Tibial nerve (tissue), 4 donors: ENCODE data around the gene PIH1D1. TPM values are rescaled to one million over a fixed set of nuclear protein-coding genes. Genes with fewer than 3 reads are reported as not detected.
A peak's percentile ranks its signal among the peaks of the same experiment; 100 is the strongest.

Source experiments
- DNase-seq, 2 donors: peaks; one replicate each; pipeline ENCODE4 v3.0.0-alpha.2; 2019; ENCODE audit warnings: low spot score in 2 of 2
- H3K27ac ChIP-seq, 4 donors: fragments of 200-600 bp; sonication (generic) in 3 of 4; one replicate each; pipeline ENCODE4 v1.5.1; 2017 to 2019; ENCODE audit warnings: mild to moderate bottlenecking in 1 of 4
- H3K27me3 ChIP-seq, 2 donors: fragments of 200-600 bp; sonication (generic) in 1 of 2; one replicate each; pipeline versions ENCODE4 v1.5.1 to v1.6.0; 2017 to 2019
- H3K36me3 ChIP-seq, 3 donors: fragments of 200-600 bp; sonication (generic); one replicate each; pipeline ENCODE4 v1.5.1; 2018 to 2019
- H3K4me1 ChIP-seq, 4 donors: fragments of 200-600 bp; sonication (generic) in 3 of 4; one replicate each; pipeline ENCODE4 v1.5.1; 2017 to 2019
- H3K4me3 ChIP-seq, 4 donors: fragments of 200-600 bp; sonication (generic) in 3 of 4; one replicate each; pipeline ENCODE4 v1.5.1; 2017 to 2019; ENCODE audit warnings: mild to moderate bottlenecking in 1 of 4, moderate library complexity in 1 of 4
- H3K9me3 ChIP-seq, 4 donors: fragments of 200-600 bp; sonication (generic) in 3 of 4; one replicate each; pipeline ENCODE4 v1.5.1; 2017 to 2019
- CTCF ChIP-seq, 5 experiments: fragments of 200-600 bp in 3 of 5; fragments of 450-650 bp in 2 of 5; sonication (generic) in 3 of 5; IDR thresholded peaks; one replicate each; pipeline ENCODE4 v1.5.1; 2016 to 2019; ENCODE audit warnings: antibody characterized with exemption in 5 of 5, mild to moderate bottlenecking in 3 of 5, moderate library complexity in 2 of 5
- EP300 ChIP-seq, 2 donors: sonication (generic); formaldehyde crosslinking; IDR thresholded peaks; one replicate each; pipeline ENCODE4 v1.6.1; 2017; ENCODE audit warnings: antibody characterized with exemption in 2 of 2, mild to moderate bottlenecking in 1 of 2
- POLR2A ChIP-seq, 2 donors: fragments of 450-650 bp; IDR thresholded peaks; one replicate each; pipeline ENCODE4 v1.6.1; 2017; ENCODE audit warnings: antibody characterized with exemption in 2 of 2, mild to moderate bottlenecking in 2 of 2, moderate library complexity in 2 of 2
- WGBS, 2 donors: methylation state at CpG; one replicate each; pipeline ENCODE4 v1.1.5; 2018; 5-methylcytosine and 5-hydroxymethylcytosine counted together
- total RNA-seq, 4 donors: library from RNA; depleted of rRNA; stranded (reverse); fragments of >200 nt; gene quantifications; one replicate each; pipeline ENCODE4 v1.1.0, GENCODE V29; 2016

The PIH1D1 gene
- total RNA-seq, 4 donors from 2014 or later, result 85.0 to 128 (median 110) TPM

- H3K27me3 ChIP-seq, result peaks cover 0 to 100% of the 10 kb centered on the region in 2 donors
- no peak overlapping the region for H3K27ac ChIP-seq
- no peak for DNase-seq
- no peaks in the 10 kb centered on the region for H3K36me3 ChIP-seq
- TF ChIP-seq POLR2A (IDR thresholded peaks at IDR 0.05) (no peak), CTCF (IDR thresholded peaks at IDR 0.05) (no peak), EP300 (IDR thresholded peaks at IDR 0.05) (no peak)
- no peak overlapping the region for H3K4me3 ChIP-seq
- no peaks in the 10 kb centered on the region for H3K9me3 ChIP-seq
- WGBS, 2 donors, result 17 to 25% methylated on average over 3 of the region's 3 CpGs
- peaks cover 0 to 40% (median 16%) of the 10 kb centered on the region in 4 donors for H3K4me1 ChIP-seq
Measured at GRCh38 chr19:49421878-49422202, 29.8 kb downstream of the PIH1D1 start.

GRCh38 chr19:49421039-49421877, 30.4 kb downstream of the PIH1D1 start:
- Histone ChIP-seq H3K9me3 (no peaks in the 10 kb centered on the region), H3K4me3 (peak overlapping the region in 1 of 4 donors; percentile 18), H3K4me1 (peaks cover 0 to 39% (median 16%) of the 10 kb centered on the region in 4 donors), H3K27ac (no peak overlapping the region), H3K36me3 (no peaks in the 10 kb centered on the region), H3K27me3 (peaks cover 0 to 100% of the 10 kb centered on the region in 2 donors)
- 8 to 9% methylated on average over 45 to 48 of the region's 48 CpGs for WGBS, 2 donors
- DNase-seq, result peak in 1 of 2 donors; percentile 45
- no peak for TF ChIP-seq POLR2A (IDR thresholded peaks at IDR 0.05)
- no peak for TF ChIP-seq EP300 (IDR thresholded peaks at IDR 0.05)
- no peak for TF ChIP-seq CTCF (IDR thresholded peaks at IDR 0.05)

- no peak for DNase-seq
- H3K9me3 ChIP-seq, result no peaks in the 10 kb centered on the region
- no peak overlapping the region for H3K4me3 ChIP-seq
- peaks cover 0 to 100% of the 10 kb centered on the region in 2 donors for H3K27me3 ChIP-seq
- 62 to 67% methylated on average over 2 of the region's 2 CpGs for WGBS, 2 donors
- no peaks in the 10 kb centered on the region for H3K36me3 ChIP-seq
- TF ChIP-seq POLR2A (IDR thresholded peaks at IDR 0.05), result no peak
- TF ChIP-seq CTCF (IDR thresholded peaks at IDR 0.05), result no peak
- no peak for TF ChIP-seq EP300 (IDR thresholded peaks at IDR 0.05)
- no peak overlapping the region for H3K27ac ChIP-seq
- H3K4me1 ChIP-seq, result peaks cover 0 to 35% (median 16%) of the 10 kb centered on the region in 4 donors
Measured at GRCh38 chr19:49420227-49420626, 31.4 kb downstream of the PIH1D1 start.

GRCh38 chr19:49419173-49419572, 32.4 kb downstream of the PIH1D1 start:
- 88 to 100% methylated on average over 2 of the region's 2 CpGs for WGBS, 2 donors
- H3K36me3 ChIP-seq, result no peaks in the 10 kb centered on the region
- H3K27ac ChIP-seq, result no peak overlapping the region
- H3K27me3 ChIP-seq, result peaks cover 0 to 99% of the 10 kb centered on the region in 2 donors
- no peak for DNase-seq
- TF ChIP-seq CTCF (IDR thresholded peaks at IDR 0.05), result no peak
- no peak for TF ChIP-seq POLR2A (IDR thresholded peaks at IDR 0.05)
- TF ChIP-seq EP300 (IDR thresholded peaks at IDR 0.05), result no peak
- H3K9me3 ChIP-seq, result no peaks in the 10 kb centered on the region
- peaks cover 0 to 35% (median 16%) of the 10 kb centered on the region in 4 donors for H3K4me1 ChIP-seq
- H3K4me3 ChIP-seq, result no peak overlapping the region

- WGBS, 2 donors, result 72 to 93% methylated on average over 5 of the region's 5 CpGs
- DNase-seq, result no peak
- Histone ChIP-seq H3K36me3 (no peaks in the 10 kb centered on the region), H3K4me3 (no peak overlapping the region), H3K27me3 (peaks cover 0 to 99% of the 10 kb centered on the region in 2 donors), H3K9me3 (no peaks in the 10 kb centered on the region), H3K27ac (no peak overlapping the region), H3K4me1 (peaks cover 0 to 31% (median 15%) of the 10 kb centered on the region in 4 donors)
- no peak for TF ChIP-seq POLR2A (IDR thresholded peaks at IDR 0.05)
- no peak for TF ChIP-seq EP300 (IDR thresholded peaks at IDR 0.05)
- no peak for TF ChIP-seq CTCF (IDR thresholded peaks at IDR 0.05)
Measured at GRCh38 chr19:49418511-49418910, 33.1 kb downstream of the PIH1D1 start.
